Activated naive CD8-positive, alpha-beta T cell (primary cell): ENCODE data around the gene KCNAB2.
A peak's percentile ranks its signal among the peaks of the same experiment; 100 is the strongest.
"Not testable (repeated sequence)": the region's sequence is repeated elsewhere in the genome, so short reads cannot be mapped to it uniquely, and the experiment has no call there.

Source experiments
- H3K27ac Mint-ChIP-seq: one replicate; pipeline ENCODE4 v1.8.0; 2021; ENCODE audit warnings: mixed read lengths
- H3K27me3 Mint-ChIP-seq: one replicate; pipeline ENCODE4 v1.8.0; 2021; ENCODE audit warnings: mixed read lengths
- H3K36me3 Mint-ChIP-seq: one replicate; pipeline ENCODE4 v1.8.0; 2021; ENCODE audit warnings: mixed read lengths
- H3K4me1 Mint-ChIP-seq: one replicate; pipeline ENCODE4 v1.8.0; 2021; ENCODE audit warnings: low read depth, mixed read lengths
- H3K4me3 Mint-ChIP-seq: one replicate; pipeline ENCODE4 v1.8.0; 2021; ENCODE audit warnings: mild to moderate bottlenecking, mixed read lengths
- H3K9me3 Mint-ChIP-seq: one replicate; pipeline ENCODE4 v1.8.0; 2021; ENCODE audit warnings: low read depth, mixed read lengths

The KCNAB2 gene

GRCh38 chr1:6051423-6051822 lies 5.7 kb downstream of the KCNAB2 start:
- Mint-ChIP-seq H3K27me3 (no peaks in the 10 kb centered on the region), H3K27ac (no peak overlapping the region), H3K4me3 (no peak overlapping the region), H3K9me3 (no peaks in the 10 kb centered on the region), H3K36me3 (peaks cover 7% of the 10 kb centered on the region), H3K4me1 (peaks cover 18% of the 10 kb centered on the region)

GRCh38 chr1:6052543-6053205 lies 7.0 kb downstream of the KCNAB2 start:
- Mint-ChIP-seq H3K4me3 (no peak overlapping the region), H3K4me1 (peaks cover 20% of the 10 kb centered on the region), H3K36me3 (peaks cover 3% of the 10 kb centered on the region)

GRCh38 chr1:6053206-6053546 lies 7.5 kb downstream of the KCNAB2 start:
- Mint-ChIP-seq H3K4me3 (no peak overlapping the region), H3K36me3 (peaks cover 3% of the 10 kb centered on the region), H3K4me1 (peaks cover 18% of the 10 kb centered on the region), H3K9me3 (no peaks in the 10 kb centered on the region), H3K27me3 (no peaks in the 10 kb centered on the region), H3K27ac (no peak overlapping the region)

More at GRCh38 chr1:6052543-6053205, 7.0 kb downstream of the KCNAB2 start:
- Mint-ChIP-seq H3K27ac (no peak overlapping the region), H3K27me3 (no peaks in the 10 kb centered on the region), H3K9me3 (no peaks in the 10 kb centered on the region)

DNA sequence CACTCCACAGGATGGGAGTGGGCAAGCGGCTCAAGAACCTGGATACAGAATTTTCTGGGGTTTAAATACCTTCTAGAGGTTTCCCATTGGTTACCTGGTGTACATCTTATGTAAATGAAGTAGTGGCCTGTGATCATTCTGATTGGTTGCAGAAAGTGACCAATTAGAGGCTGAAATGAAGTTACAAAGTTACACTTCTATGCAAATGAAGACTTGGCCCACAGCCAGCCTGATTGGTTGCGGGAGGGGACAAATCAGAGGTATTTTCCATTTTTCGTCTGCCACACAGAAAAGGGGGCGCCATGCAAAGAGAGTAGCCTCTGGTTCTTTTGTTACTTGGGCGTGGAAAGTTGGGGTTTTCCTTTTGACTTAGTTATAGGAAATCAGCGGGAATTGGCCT lies 8.9 kb downstream of the KCNAB2 start:
- Mint-ChIP-seq H3K4me3 (no peak overlapping the region), H3K27ac (peak overlapping the region; percentile 68), H3K9me3 (no peaks in the 10 kb centered on the region), H3K4me1 (peaks cover 18% of the 10 kb centered on the region), H3K36me3 (peaks cover 3% of the 10 kb centered on the region), H3K27me3 (no peaks in the 10 kb centered on the region)

DNA sequence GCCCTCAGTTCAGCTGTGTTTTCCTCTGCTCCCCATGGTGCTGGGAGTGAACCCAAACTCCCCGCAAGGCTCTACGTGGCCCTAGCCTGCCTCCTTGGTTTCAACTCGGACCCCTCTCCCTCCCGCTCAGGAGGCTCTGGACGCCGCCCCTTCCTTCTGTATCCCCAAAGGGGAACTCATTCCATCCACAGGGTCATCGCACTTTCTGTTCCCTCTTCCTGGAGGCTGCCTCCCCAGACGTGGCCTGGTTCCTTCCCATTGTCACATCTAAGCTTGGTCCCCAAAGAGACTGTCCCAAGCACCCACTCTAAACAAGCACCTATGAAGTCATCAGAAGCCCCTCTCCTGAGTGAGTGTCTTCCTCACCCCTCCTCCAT lies 10.9 kb downstream of the KCNAB2 start:
- Mint-ChIP-seq H3K27ac (peak overlapping the region; percentile 58), H3K9me3 (no peaks in the 10 kb centered on the region), H3K27me3 (no peaks in the 10 kb centered on the region), H3K4me3 (no peak overlapping the region), H3K36me3 (peaks cover 3% of the 10 kb centered on the region), H3K4me1 (peaks cover 15% of the 10 kb centered on the region)

DNA sequence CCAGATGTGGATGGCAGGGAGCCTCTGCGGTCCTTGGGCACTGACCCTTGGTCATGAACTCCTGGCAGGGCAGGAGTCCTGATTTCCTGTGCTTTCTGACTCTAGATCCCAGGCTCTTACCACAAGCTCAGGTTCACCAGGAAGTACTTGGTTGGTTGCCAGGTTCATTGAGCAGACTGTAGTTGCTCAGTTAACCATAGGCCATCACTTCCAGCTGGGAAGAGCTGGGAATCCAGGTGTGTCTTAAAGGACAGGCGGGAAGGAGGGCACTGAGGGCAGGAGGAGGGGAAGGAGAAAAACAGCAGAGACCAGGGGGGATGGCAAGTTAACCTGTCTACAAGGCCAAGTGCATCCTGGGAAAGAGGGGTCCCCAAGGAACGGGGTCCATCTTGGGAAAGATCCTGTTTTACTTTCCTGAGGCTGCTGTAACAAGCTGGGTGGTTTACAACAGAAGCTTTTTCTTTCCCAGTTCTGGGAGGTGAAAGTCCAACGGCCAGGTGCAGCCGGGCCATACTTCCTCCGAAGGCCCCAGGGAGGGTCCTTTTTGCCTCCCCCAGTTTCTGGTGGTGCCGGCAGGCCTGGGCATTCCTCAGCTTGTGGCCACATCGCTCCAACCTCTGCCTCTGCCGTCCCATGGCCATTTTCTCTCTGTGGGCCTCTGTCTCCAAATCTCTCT lies 11.6 kb downstream of the KCNAB2 start:
- Mint-ChIP-seq H3K4me1 (peaks cover 15% of the 10 kb centered on the region), H3K36me3 (peaks cover 3% of the 10 kb centered on the region), H3K27ac (peak overlapping the region; percentile 4), H3K27me3 (no peaks in the 10 kb centered on the region), H3K4me3 (no peak overlapping the region), H3K9me3 (no peaks in the 10 kb centered on the region)

GRCh38 chr1:6059866-6060265 lies 14.2 kb downstream of the KCNAB2 start:
- Mint-ChIP-seq H3K27ac (no peak overlapping the region), H3K9me3 (no peaks in the 10 kb centered on the region), H3K4me1 (peaks cover 12% of the 10 kb centered on the region), H3K4me3 (no peak overlapping the region), H3K27me3 (no peaks in the 10 kb centered on the region), H3K36me3 (no peaks in the 10 kb centered on the region)

DNA sequence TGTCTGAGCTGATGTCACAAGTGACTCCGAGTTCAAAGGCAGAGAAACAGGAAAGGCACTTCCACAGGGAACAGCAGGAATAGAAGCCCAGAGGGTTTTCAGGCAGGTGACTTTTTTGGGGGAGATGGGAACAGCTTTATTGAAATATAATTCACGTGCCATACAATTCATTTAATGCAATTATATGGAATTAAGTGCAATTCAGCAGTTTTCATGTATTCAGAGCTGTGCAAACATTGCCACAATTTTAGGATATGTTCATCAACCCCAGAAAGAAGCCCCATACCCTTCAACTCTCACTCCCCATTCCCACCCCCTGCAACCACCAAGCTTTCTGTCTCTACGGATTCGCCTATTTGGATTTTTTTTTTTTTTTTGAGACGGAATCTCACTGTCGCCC lies 17.0 kb downstream of the KCNAB2 start:
- Mint-ChIP-seq H3K4me3 (no peak overlapping the region), H3K36me3 (no peaks in the 10 kb centered on the region), H3K27me3 (no peaks in the 10 kb centered on the region), H3K4me1 (peaks cover 7% of the 10 kb centered on the region), H3K27ac (no peak overlapping the region), H3K9me3 (no peaks in the 10 kb centered on the region)

DNA sequence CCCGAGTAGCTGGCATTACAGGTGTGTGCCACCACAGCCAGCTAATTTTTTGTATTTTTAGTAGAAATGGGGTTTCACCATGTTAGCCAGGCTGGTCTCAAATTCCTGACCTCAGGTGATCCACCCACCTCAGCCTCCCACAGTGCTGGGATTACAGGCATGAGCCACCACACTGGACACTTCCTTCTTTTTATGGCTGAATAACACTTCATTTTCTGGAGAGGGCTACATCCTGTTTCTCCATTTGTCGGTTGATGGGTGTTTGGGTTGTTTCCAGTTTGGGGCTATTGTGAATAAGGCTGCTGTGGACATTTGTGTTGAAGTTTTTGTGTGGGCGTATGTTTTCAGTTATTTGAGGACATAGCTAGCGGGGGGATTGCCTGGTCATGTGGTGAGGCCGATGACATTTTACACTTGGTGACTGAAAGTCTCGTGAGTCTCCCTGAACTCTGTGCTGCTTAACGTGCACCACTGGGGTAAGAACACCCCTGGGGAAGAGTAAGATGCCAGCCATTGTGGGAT lies 17.9 kb downstream of the KCNAB2 start:
- not testable (repeated sequence) for H3K9me3 Mint-ChIP-seq, H3K36me3 Mint-ChIP-seq, H3K27me3 Mint-ChIP-seq, H3K4me1 Mint-ChIP-seq, H3K4me3 Mint-ChIP-seq, H3K27ac Mint-ChIP-seq

DNA sequence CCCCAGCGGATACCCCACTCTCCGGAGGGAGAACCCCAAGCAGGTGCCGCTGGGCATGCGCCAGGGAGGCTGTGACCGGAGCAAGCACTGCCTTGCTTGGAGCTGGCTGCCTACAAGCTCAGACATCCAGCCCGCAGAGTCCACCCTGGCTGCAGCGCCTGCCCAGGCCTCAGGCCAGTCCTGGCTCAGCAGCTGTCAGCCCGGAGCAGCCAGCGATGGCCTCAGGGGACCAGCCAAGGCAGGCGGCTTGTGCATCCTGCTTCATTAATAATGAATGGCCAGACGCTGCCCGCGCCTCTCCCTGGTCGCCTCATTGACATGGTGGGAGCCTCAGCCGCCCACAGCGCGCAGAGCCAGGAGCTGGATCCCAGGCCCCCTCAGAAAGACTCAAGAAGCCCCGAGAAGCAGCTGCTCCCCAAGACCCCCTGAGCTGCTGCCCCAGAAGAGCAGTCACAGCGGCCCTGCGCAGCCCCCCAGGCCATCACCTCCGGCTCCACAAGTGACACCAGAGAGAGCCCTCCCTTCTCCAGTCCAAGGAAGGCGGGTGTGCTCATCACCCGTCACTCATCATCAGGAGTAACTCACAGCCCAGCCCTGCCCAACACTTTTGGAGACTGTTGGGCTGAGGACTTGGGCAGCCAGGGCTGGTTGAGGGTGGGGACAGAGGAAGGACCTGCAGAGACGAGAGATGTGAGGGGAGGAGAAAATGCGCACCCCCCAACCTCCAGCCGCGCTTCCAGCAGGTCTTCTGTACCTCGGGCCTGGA lies 19.6 kb downstream of the KCNAB2 start:
- Mint-ChIP-seq H3K36me3 (no peaks in the 10 kb centered on the region), H3K27me3 (no peaks in the 10 kb centered on the region), H3K27ac (no peak overlapping the region), H3K4me3 (no peak overlapping the region), H3K4me1 (peaks cover 10% of the 10 kb centered on the region), H3K9me3 (no peaks in the 10 kb centered on the region)

DNA sequence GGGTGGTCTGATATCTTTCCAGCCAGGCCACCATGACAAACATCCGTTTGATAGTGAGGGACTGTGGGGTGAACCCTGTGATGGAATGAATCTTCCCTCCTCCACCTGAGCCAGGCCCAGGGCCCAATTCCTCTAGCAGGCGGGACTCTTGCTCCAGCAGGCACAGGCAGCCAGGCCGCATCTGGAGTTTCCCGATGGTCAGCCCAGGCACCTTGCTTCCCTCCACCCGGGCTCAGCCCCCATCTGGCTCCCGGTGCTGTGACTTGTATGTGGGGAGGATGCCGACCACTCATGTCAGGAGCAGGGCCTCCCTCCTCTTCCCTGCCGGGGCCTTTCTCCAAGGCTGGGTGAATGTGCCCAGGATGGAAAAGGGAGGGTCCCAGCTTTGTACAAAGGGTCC lies 21.0 kb downstream of the KCNAB2 start:
- no peaks in the 10 kb centered on the region for H3K27me3 Mint-ChIP-seq
- no peak overlapping the region for H3K27ac Mint-ChIP-seq

DNA sequence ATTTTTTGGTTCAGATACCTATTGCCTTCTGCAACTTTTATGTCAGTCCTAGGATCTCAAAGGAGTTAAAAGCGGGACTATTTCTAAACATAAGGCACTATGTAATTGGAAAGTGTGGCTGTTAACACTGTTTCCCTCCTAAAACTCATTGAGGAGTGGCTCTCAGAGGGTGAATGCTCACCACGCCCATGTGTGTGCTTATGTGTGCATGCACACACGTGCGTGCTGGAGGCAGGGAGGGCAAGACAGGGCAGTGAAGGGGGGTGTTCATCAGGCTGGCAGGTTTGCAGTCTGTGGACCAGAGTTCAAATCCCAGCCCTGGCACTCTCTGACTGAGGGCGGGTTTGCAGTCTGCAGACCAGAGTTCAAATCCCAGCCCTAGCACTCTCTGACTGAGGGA lies 22.4 kb downstream of the KCNAB2 start:
- Mint-ChIP-seq H3K4me3 (no peak overlapping the region), H3K27ac (no peak overlapping the region), H3K27me3 (no peaks in the 10 kb centered on the region), H3K36me3 (no peaks in the 10 kb centered on the region), H3K9me3 (no peaks in the 10 kb centered on the region), H3K4me1 (peaks cover 5% of the 10 kb centered on the region)

More for the DNA sequence above, 21.0 kb downstream of the KCNAB2 start:
- Mint-ChIP-seq H3K36me3 (no peaks in the 10 kb centered on the region), H3K4me1 (peaks cover 10% of the 10 kb centered on the region), H3K4me3 (no peak overlapping the region), H3K9me3 (no peaks in the 10 kb centered on the region)

DNA sequence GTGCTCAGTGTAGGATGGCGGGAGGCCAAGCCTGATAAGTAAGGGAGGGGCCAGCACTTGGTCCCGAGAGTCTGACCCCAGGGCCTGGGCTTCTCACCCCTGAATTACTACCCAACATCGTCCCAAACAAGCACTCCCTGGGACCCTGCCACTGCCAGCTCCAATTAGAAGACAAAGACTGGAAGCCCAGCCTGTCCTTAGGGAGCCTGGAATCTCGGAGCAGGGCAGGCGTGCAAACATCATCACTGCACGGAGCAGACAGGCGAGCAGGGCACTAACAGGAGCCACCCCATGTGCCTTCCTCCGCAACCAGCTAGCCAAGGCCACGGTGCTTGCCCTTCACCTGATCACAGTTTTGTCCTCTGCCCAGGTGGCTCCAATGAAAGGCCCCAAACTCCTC lies 23.2 kb downstream of the KCNAB2 start:
- Mint-ChIP-seq H3K27ac (no peak overlapping the region), H3K4me3 (no peak overlapping the region), H3K9me3 (no peaks in the 10 kb centered on the region)

GRCh38 chr1:6069573-6069972 lies 23.9 kb downstream of the KCNAB2 start:
- Mint-ChIP-seq H3K27me3 (no peaks in the 10 kb centered on the region), H3K36me3 (no peaks in the 10 kb centered on the region), H3K4me1 (peaks cover 5% of the 10 kb centered on the region), H3K4me3 (no peak overlapping the region), H3K9me3 (no peaks in the 10 kb centered on the region), H3K27ac (no peak overlapping the region)

More for the DNA sequence above, 23.2 kb downstream of the KCNAB2 start:
- Mint-ChIP-seq H3K27me3 (no peaks in the 10 kb centered on the region), H3K36me3 (no peaks in the 10 kb centered on the region), H3K4me1 (peaks cover 5% of the 10 kb centered on the region)

DNA sequence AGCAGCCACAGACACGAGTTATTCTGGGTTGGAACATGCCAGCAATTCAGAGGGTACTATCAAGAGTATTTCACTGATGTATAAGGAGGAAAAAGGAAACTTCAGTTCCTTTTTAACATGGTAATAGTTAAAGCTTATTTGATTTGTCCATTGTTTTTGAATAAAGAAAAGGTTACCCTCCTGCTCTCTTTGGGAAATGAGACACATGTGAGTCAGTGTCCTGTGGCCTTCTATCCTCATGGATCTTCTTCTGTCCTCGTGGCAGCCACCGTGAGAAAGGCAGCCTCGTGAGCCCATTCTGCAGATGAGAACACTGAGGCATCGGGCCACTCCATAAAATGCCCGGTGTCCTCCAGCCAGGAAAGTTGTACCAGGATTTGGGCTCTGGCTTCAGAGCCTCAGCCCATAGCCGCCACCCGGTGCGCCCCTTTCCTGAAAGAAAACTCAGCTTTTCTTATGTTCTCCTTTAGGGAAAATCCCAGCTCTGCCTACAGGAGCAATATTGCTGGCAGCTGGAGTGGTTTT lies 24.8 kb downstream of the KCNAB2 start:
- no peaks in the 10 kb centered on the region for H3K36me3 Mint-ChIP-seq
- no peak overlapping the region for H3K4me3 Mint-ChIP-seq
- peaks cover 5% of the 10 kb centered on the region for H3K4me1 Mint-ChIP-seq
- no peaks in the 10 kb centered on the region for H3K27me3 Mint-ChIP-seq
- H3K27ac Mint-ChIP-seq: no peak overlapping the region
- H3K9me3 Mint-ChIP-seq: no peaks in the 10 kb centered on the region
